ENCODE data around the gene ZNF638. TPM values are rescaled to one million over a fixed set of nuclear protein-coding genes. Genes with fewer than 3 reads are reported as not detected.

Gene ZNF638
- total and polyA plus RNA-seq, 4 donors, result 193 to 317 (median 226) TPM

- Histone ChIP-seq H3K27me3 (ENCODE audit: control insufficient read depth, insufficient read depth, low read length) (no peaks in the 10 kb centered on the region), H3K27ac (ENCODE audit: low read depth, low read length) (no peak overlapping the region), H3K9me3 (ENCODE audit: control insufficient read depth, insufficient read depth, low read length) (peaks cover 3% of the 10 kb centered on the region), H3K36me3 (ENCODE audit: control insufficient read depth, insufficient read depth, low read length) (no peaks in the 10 kb centered on the region), H3K4me1 (ENCODE audit: control insufficient read depth, insufficient read depth, low read length) (peaks cover 4% of the 10 kb centered on the region), H3K4me3 (ENCODE audit: low read depth, low read length) (no peak overlapping the region)
- WGBS (ENCODE audit: insufficient coverage), result 53% methylated on average over 4 of the region's 4 CpGs
- DNase-seq (ENCODE audit: low read depth in 4 of 6, low spot score in 6 of 6), result no peak
Measured at GRCh38 chr2:71482055-71482454, 150.5 kb downstream of the ZNF638 start.

DNA sequence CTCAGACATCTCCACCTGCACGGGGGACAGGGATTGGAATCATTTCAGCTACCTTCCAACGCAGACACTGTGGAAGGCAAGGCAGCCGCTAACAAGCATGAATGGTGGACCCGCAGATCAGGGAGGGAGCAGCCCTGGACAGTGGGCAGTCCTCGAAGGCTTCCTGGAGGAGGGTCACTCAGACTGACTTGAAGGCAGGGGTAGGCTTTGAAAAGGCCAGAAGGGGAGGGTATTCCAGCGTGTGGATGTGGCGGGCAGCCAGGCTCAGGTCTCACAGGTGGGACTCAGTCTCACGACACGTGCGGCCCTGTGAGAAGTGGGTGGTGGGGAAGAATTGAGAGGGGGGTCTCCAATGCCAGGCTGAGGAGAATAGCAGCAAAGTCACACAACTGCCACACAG is 151.7 kb downstream of the ZNF638 start:
- WGBS (ENCODE audit: insufficient coverage), result 94% methylated on average over 6 of the region's 10 CpGs
- Histone ChIP-seq H3K9me3 (ENCODE audit: control insufficient read depth, insufficient read depth, low read length) (no peaks in the 10 kb centered on the region), H3K27ac (ENCODE audit: low read depth, low read length) (no peak overlapping the region), H3K4me3 (ENCODE audit: low read depth, low read length) (no peak overlapping the region), H3K36me3 (ENCODE audit: control insufficient read depth, insufficient read depth, low read length) (no peaks in the 10 kb centered on the region), H3K27me3 (ENCODE audit: control insufficient read depth, insufficient read depth, low read length) (no peaks in the 10 kb centered on the region), H3K4me1 (ENCODE audit: control insufficient read depth, insufficient read depth, low read length) (peaks cover 4% of the 10 kb centered on the region)
- DNase-seq (ENCODE audit: low read depth in 4 of 6, low spot score in 6 of 6), result no peak

DNA sequence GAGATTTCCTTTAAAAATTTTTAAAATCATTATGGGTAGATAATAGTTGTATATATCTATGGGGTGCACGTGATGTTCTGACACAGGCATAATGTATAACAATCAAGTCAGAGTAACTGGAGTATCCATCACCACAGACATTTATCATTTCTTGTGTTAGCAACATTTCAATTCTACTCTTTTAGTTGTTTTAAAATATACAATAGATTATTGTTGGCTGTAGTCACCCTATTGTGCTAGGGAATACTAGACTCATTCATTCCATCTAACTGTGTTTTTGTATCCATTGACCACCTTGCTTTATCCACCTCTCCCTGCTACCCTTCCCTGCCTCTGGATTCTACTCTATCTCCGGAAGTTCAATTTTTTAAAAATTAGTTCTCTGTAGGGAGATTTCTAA is 152.8 kb downstream of the ZNF638 start:
- no peaks in the 10 kb centered on the region for H3K9me3 ChIP-seq (ENCODE audit: control insufficient read depth, insufficient read depth, low read length)
- no peak for DNase-seq (ENCODE audit: low read depth in 4 of 6, low spot score in 6 of 6)
- H3K4me3 ChIP-seq (ENCODE audit: low read depth, low read length), result no peak overlapping the region
- no peak overlapping the region for H3K27ac ChIP-seq (ENCODE audit: low read depth, low read length)
- no peaks in the 10 kb centered on the region for H3K27me3 ChIP-seq (ENCODE audit: control insufficient read depth, insufficient read depth, low read length)
- H3K36me3 ChIP-seq (ENCODE audit: control insufficient read depth, insufficient read depth, low read length), result no peaks in the 10 kb centered on the region
- WGBS (ENCODE audit: insufficient coverage), result no CpG with 5 or more reads among the region's 2 CpGs
- peaks cover 4% of the 10 kb centered on the region for H3K4me1 ChIP-seq (ENCODE audit: control insufficient read depth, insufficient read depth, low read length)

Small RNA genes within 50 kb of the gene (small RNA-seq; reads per million reads assigned to genes)
- gene RNU6-105P (ENCODE audit: low replicate concordance), result not detected

Other genes with a start within 250 kb of the ZNF638 start
- gene MCEE, start 201.6 kb upstream of the ZNF638 start, total RNA-seq, result 10 to 100 TPM; 22.2 to 23.9 TPM
- gene MCEE, start 201.6 kb upstream of the ZNF638 start, polyA plus RNA-seq (ENCODE audit: insufficient read length in 2 of 2), result 10 to 100 TPM; 14.6 to 18.7 TPM
- 10 to 100 TPM; 19.5 to 22.5 TPM for gene MPHOSPH10, start 201.1 kb upstream of the ZNF638 start, total RNA-seq
- 10 to 100 TPM; 33.9 to 37.7 TPM for gene MPHOSPH10, start 201.1 kb upstream of the ZNF638 start, polyA plus RNA-seq (ENCODE audit: insufficient read length in 2 of 2)
- gene PAIP2B, start 104.7 kb upstream of the ZNF638 start, total RNA-seq, result 10 to 100 TPM; 14.0 to 42.3 TPM
- gene PAIP2B, start 104.7 kb upstream of the ZNF638 start, polyA plus RNA-seq (ENCODE audit: insufficient read length in 2 of 2), result 10 to 100 TPM; 16.9 to 22.2 TPM
- gene DYSF, start 121.8 kb downstream of the ZNF638 start, total RNA-seq, result 10 to 100 TPM in 1 of 2 donors, 1 to 10 TPM in 1; 3.5 to 12.0 TPM
- gene DYSF, start 121.8 kb downstream of the ZNF638 start, polyA plus RNA-seq (ENCODE audit: insufficient read length in 2 of 2), result 1 to 10 TPM; 6.5 to 6.8 TPM

All from spinal cord (tissue), 10 donors.